ENCODE measurements around the gene SGTA.

SGTA gene

GRCh38 chr19:2775556-2776430 lies 7.3 kb downstream of the SGTA start:
- H3K4me3 ChIP-seq (replicated peaks; ENCODE audit: low read depth, low read length) = no peak overlapping the region
- DNase-seq (ENCODE audit: low read depth) = peak; percentile 19
- TF ChIP-seq CTCF (IDR thresholded peaks at IDR 0.05; ENCODE audit: low read length, missing control alignments) = no peak

- TF ChIP-seq CTCF (IDR thresholded peaks at IDR 0.05; ENCODE audit: low read length, missing control alignments) = no peak
- no peak for DNase-seq (ENCODE audit: low read depth)
- no peak overlapping the region for H3K4me3 ChIP-seq (replicated peaks; ENCODE audit: low read depth, low read length)
Observed at GRCh38 chr19:2774953-2775555, 8.0 kb downstream of the SGTA start.

- no peak for TF ChIP-seq CTCF (IDR thresholded peaks at IDR 0.05; ENCODE audit: low read length, missing control alignments)
- no peak overlapping the region for H3K4me3 ChIP-seq (replicated peaks; ENCODE audit: low read depth, low read length)
- no peak for DNase-seq (ENCODE audit: low read depth)
Observed at GRCh38 chr19:2774083-2774679, 8.9 kb downstream of the SGTA start.

- H3K4me3 ChIP-seq (replicated peaks; ENCODE audit: low read depth, low read length) = no peak overlapping the region
- DNase-seq (ENCODE audit: low read depth) = no peak
- TF ChIP-seq CTCF (IDR thresholded peaks at IDR 0.05; ENCODE audit: low read length, missing control alignments) = no peak
Observed at GRCh38 chr19:2771786-2772674, 11.0 kb downstream of the SGTA start.

- TF ChIP-seq CTCF (IDR thresholded peaks at IDR 0.05; ENCODE audit: low read length, missing control alignments) = no peak
- no peak overlapping the region for H3K4me3 ChIP-seq (replicated peaks; ENCODE audit: low read depth, low read length)
- peak; percentile 74 for DNase-seq (ENCODE audit: low read depth)
Observed at GRCh38 chr19:2770055-2771013, 12.7 kb downstream of the SGTA start.

Measured in fibroblast of pulmonary artery (primary cell).